Ascending aorta (tissue), 2 donors: ENCODE data around the gene KCNH2. TPM values are rescaled to one million over a fixed set of nuclear protein-coding genes. Genes with fewer than 3 reads are reported as not detected.

ENCODE experiments used
- DNase-seq, 2 donors: peaks; one replicate each; pipeline ENCODE4 v3.0.0-alpha.2; 2019; ENCODE audit warnings: low spot score in 2 of 2
- H3K27ac ChIP-seq, 2 donors: fragments of 200-600 bp; sonication (generic); one replicate each; pipeline ENCODE4 v1.5.1; 2016 to 2017; ENCODE audit warnings: mild to moderate bottlenecking in 1 of 2
- H3K27me3 ChIP-seq: fragments of 200-600 bp; sonication (generic); one replicate; pipeline ENCODE4 v1.5.1; 2017
- H3K36me3 ChIP-seq, 2 donors: fragments of 200-600 bp; sonication (generic); one replicate each; pipeline ENCODE4 v1.5.1; 2016
- H3K4me1 ChIP-seq, 2 donors: fragments of 200-600 bp; sonication (generic); one replicate each; pipeline ENCODE4 v1.5.1; 2016 to 2017; ENCODE audit warnings: mild to moderate bottlenecking in 1 of 2
- H3K4me3 ChIP-seq, 2 donors: fragments of 200-600 bp; sonication (generic); one replicate each; pipeline ENCODE4 v1.5.1; 2016 to 2017; ENCODE audit warnings: mild to moderate bottlenecking in 1 of 2
- H3K9me3 ChIP-seq, 2 donors: fragments of 200-600 bp; sonication (generic); one replicate each; pipeline ENCODE4 v1.5.1; 2016
- intact Hi-C: fragments of 100-400 bp; cut with DNase I; formaldehyde crosslinking; loops from one replicate; pipeline ENCODE4 v1.15.1; 2023
- total RNA-seq: library from RNA; depleted of rRNA; stranded (reverse); fragments of >200 nt; gene quantifications from one replicate; pipeline ENCODE4 v1.1.0, GENCODE V29; 2016
- TF ChIP-seq, protein P1 (sequence below), 3 experiments: fragments of 200-600 bp in 2 of 3; fragments of 450-650 bp in 1 of 3; sonication (generic) in 2 of 3; IDR thresholded peaks; one replicate each; pipeline ENCODE4 v1.5.1; 2016 to 2019; ENCODE audit warnings: antibody characterized with exemption in 3 of 3, mild to moderate bottlenecking in 1 of 3, moderate library complexity in 1 of 3

Gene KCNH2
- total RNA-seq, 1 donor from 2014 or later, result not detected

- Histone ChIP-seq H3K4me3 (no peak overlapping the region), H3K9me3 (no peaks in the 10 kb centered on the region), H3K27ac (no peak overlapping the region), H3K27me3 (no peaks in the 10 kb centered on the region), H3K36me3 (no peaks in the 10 kb centered on the region), H3K4me1 (no peaks in the 10 kb centered on the region)
- DNase-seq, result no peak
- intact Hi-C loops, result loop anchor here (1.0 to 2.0 kb wide), 3 partner anchors 91 to 214 kb away; no protein-coding TSS in a partner anchor
- TF ChIP-seq, protein P1, sequence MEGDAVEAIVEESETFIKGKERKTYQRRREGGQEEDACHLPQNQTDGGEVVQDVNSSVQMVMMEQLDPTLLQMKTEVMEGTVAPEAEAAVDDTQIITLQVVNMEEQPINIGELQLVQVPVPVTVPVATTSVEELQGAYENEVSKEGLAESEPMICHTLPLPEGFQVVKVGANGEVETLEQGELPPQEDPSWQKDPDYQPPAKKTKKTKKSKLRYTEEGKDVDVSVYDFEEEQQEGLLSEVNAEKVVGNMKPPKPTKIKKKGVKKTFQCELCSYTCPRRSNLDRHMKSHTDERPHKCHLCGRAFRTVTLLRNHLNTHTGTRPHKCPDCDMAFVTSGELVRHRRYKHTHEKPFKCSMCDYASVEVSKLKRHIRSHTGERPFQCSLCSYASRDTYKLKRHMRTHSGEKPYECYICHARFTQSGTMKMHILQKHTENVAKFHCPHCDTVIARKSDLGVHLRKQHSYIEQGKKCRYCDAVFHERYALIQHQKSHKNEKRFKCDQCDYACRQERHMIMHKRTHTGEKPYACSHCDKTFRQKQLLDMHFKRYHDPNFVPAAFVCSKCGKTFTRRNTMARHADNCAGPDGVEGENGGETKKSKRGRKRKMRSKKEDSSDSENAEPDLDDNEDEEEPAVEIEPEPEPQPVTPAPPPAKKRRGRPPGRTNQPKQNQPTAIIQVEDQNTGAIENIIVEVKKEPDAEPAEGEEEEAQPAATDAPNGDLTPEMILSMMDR (IDR thresholded peaks at IDR 0.05), result no peak
Measured at GRCh38 chr7:150897502-150898474, 80.3 kb downstream of the KCNH2 start.

DNA sequence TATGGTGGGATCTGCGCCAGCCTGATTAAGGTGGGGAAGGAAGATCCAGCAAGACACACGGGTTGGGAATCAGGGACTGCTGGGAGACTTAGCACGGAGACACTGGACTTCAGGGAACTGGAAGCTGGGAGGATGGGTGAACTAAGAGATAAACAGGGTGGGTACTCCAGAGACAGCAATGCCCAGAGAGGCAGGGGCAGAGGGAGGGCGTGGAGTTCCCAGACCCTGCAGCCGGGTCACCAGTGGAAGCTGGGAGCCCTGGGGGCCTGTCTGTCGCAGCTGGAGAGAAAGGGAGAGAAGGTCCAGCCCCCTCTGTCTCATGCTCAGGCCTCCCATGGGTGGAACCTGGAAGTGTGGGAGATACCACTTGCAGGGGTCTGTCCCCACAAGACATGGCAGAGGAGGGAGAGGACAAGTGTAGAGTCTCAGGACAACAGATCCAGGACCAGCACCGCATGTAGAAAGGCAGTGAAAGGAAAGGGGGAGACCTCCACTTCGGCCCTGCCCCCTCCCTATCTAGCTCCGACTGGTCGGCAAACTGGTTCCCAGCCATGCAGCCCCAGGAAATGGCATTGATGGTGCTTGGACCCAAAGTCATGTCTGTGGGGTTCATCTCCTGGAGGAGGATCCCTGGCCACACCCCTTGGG is 81.4 kb downstream of the KCNH2 start:
- TF ChIP-seq, protein P1 (IDR thresholded peaks at IDR 0.05), result no peak
- intact Hi-C loops, result no loop called here
- H3K4me1 ChIP-seq, result no peaks in the 10 kb centered on the region

GRCh38 chr7:150895809-150896208 is 82.3 kb downstream of the KCNH2 start:
- no peak for DNase-seq
- Histone ChIP-seq H3K4me3 (no peak overlapping the region), H3K4me1 (no peaks in the 10 kb centered on the region), H3K27me3 (no peaks in the 10 kb centered on the region), H3K9me3 (no peaks in the 10 kb centered on the region), H3K27ac (no peak overlapping the region), H3K36me3 (no peaks in the 10 kb centered on the region)
- TF ChIP-seq, protein P1 (IDR thresholded peaks at IDR 0.05), result no peak
- intact Hi-C loops, result no loop called here

More for the DNA sequence above, 81.4 kb downstream of the KCNH2 start:
- no peak overlapping the region for H3K4me3 ChIP-seq
- H3K36me3 ChIP-seq, result no peaks in the 10 kb centered on the region
- no peaks in the 10 kb centered on the region for H3K27me3 ChIP-seq
- no peak overlapping the region for H3K27ac ChIP-seq
- H3K9me3 ChIP-seq, result no peaks in the 10 kb centered on the region
- no peak for DNase-seq

Other genes starting within 250 kb of the KCNH2 start
- 89.3 TPM for gene GIMAP5, start 240.9 kb downstream of the KCNH2 start, total RNA-seq
- 42.5 TPM for gene TMEM176B, start 178.0 kb downstream of the KCNH2 start, total RNA-seq
- 31.5 TPM for gene TMEM176A, start 177.6 kb downstream of the KCNH2 start, total RNA-seq
- 0.75 TPM for gene AOC1, start 125.8 kb downstream of the KCNH2 start, total RNA-seq
- 185 TPM for gene NOS3, start 12.7 kb upstream of the KCNH2 start, total RNA-seq
- gene ATG9B, start 46.2 kb upstream of the KCNH2 start, total RNA-seq, result not detected
- 50.8 TPM for gene ABCB8, start 50.1 kb upstream of the KCNH2 start, total RNA-seq
- gene ASIC3, start 70.2 kb upstream of the KCNH2 start, total RNA-seq, result not detected
- 15.8 TPM for gene CDK5, start 79.6 kb upstream of the KCNH2 start, total RNA-seq
- 390 TPM for gene SLC4A2, start 81.3 kb upstream of the KCNH2 start, total RNA-seq
- 121 TPM for gene FASTK, start 102.5 kb upstream of the KCNH2 start, total RNA-seq
- 143 TPM for gene TMUB1, start 105.2 kb upstream of the KCNH2 start, total RNA-seq
- gene AGAP3, start 108.2 kb upstream of the KCNH2 start, total RNA-seq, result 82.6 TPM
- not detected for gene GBX1, start 189.4 kb upstream of the KCNH2 start, total RNA-seq
- gene ASB10, start 208.9 kb upstream of the KCNH2 start, total RNA-seq, result not detected
- gene H2BK1, start 232.2 kb upstream of the KCNH2 start, total RNA-seq, result not detected
- 85.3 TPM for gene ABCF2, start 248.9 kb upstream of the KCNH2 start, total RNA-seq